ENCODE measurements around the gene PKIB.

Gene PKIB

DNA sequence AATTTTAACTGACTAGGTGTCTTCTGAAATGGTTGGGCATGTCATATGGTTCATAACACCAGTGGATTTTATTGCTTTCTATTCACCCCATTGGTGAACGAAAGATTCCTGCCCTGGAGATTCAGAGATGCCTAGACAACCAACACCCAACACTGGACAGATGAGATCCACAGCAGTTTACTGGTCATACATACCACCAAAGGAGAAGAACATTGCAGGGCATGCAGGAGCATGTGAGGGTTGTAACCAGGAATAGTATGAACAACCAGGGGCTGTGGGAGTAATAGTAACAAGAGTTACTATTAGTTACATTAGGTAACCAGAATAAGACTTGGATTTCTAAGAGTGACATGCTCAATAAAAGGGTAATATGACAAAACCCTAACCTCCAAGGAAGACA lies 91.5 kb downstream of the PKIB start:
- Histone ChIP-seq H3K4me2 (ENCODE audit: insufficient read depth, low read length) (no peak overlapping the region), H3K79me2 (ENCODE audit: insufficient read depth, low read length) (no peaks in the 10 kb centered on the region), H3K36me3 (ENCODE audit: insufficient read depth, low read length) (no peaks in the 10 kb centered on the region), H3K27ac (ENCODE audit: low read length) (no peak overlapping the region), H3K27me3 (ENCODE audit: insufficient read depth, low read length, poor library complexity) (no peaks in the 10 kb centered on the region), H2AFZ (ENCODE audit: low read depth, low read length) (no peak overlapping the region), H3K9ac (ENCODE audit: low read depth, low read length) (no peak overlapping the region), H3K4me1 (ENCODE audit: insufficient read depth, low read length) (no peaks in the 10 kb centered on the region), H4K20me1 (ENCODE audit: insufficient read depth, low read length) (no peaks in the 10 kb centered on the region), H3K4me3 (ENCODE audit: low read depth in 1 of 2, low read length in 2 of 2) (no peak overlapping the region), H3K9me3 (ENCODE audit: insufficient read depth, low read length, severe bottlenecking) (no peaks in the 10 kb centered on the region)
- DNase-seq = no peak
- TF ChIP-seq, protein P1, sequence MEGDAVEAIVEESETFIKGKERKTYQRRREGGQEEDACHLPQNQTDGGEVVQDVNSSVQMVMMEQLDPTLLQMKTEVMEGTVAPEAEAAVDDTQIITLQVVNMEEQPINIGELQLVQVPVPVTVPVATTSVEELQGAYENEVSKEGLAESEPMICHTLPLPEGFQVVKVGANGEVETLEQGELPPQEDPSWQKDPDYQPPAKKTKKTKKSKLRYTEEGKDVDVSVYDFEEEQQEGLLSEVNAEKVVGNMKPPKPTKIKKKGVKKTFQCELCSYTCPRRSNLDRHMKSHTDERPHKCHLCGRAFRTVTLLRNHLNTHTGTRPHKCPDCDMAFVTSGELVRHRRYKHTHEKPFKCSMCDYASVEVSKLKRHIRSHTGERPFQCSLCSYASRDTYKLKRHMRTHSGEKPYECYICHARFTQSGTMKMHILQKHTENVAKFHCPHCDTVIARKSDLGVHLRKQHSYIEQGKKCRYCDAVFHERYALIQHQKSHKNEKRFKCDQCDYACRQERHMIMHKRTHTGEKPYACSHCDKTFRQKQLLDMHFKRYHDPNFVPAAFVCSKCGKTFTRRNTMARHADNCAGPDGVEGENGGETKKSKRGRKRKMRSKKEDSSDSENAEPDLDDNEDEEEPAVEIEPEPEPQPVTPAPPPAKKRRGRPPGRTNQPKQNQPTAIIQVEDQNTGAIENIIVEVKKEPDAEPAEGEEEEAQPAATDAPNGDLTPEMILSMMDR (IDR thresholded peaks at IDR 0.05; ENCODE audit: borderline replicate concordance, extremely low read depth, low read length, poor library complexity, severe bottlenecking) = no peak
- TF ChIP-seq EZH2 (IDR thresholded peaks at IDR 0.05; ENCODE audit: borderline replicate concordance, low read depth, low read length, severe bottlenecking) = no peak
- no peak for ATAC-seq (ENCODE audit: insufficient read depth, low read depth)

DNA sequence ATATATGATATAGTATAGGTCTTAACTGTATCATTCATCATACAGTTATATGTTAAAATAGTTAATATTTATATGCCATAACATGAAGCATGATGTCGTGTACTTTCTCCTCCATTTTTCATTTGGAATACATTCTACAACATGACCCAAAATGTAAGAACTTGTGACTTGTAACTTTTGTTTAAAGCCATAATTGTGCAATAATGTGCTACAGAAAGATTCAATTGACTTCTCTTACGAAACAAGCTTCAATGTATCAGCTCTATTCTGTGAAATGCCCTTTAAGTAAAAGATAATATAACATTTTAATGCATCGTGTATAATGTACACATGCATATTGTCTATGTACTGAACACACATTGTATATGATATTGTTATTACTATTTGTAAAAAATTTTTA lies 92.6 kb downstream of the PKIB start:
- no peaks in the 10 kb centered on the region for H3K9me3 ChIP-seq (ENCODE audit: insufficient read depth, low read length, severe bottlenecking)
- no peak overlapping the region for H3K9ac ChIP-seq (ENCODE audit: low read depth, low read length)
- H3K79me2 ChIP-seq (ENCODE audit: insufficient read depth, low read length) = no peaks in the 10 kb centered on the region
- no peaks in the 10 kb centered on the region for H4K20me1 ChIP-seq (ENCODE audit: insufficient read depth, low read length)
- no peak overlapping the region for H3K27ac ChIP-seq (ENCODE audit: low read length)
- no peaks in the 10 kb centered on the region for H3K4me1 ChIP-seq (ENCODE audit: insufficient read depth, low read length)
- H3K27me3 ChIP-seq (ENCODE audit: insufficient read depth, low read length, poor library complexity) = no peaks in the 10 kb centered on the region
- no peak for DNase-seq
- no peak overlapping the region for H2AFZ ChIP-seq (ENCODE audit: low read depth, low read length)
- no peaks in the 10 kb centered on the region for H3K36me3 ChIP-seq (ENCODE audit: insufficient read depth, low read length)
- ATAC-seq (ENCODE audit: insufficient read depth, low read depth) = no peak
- TF ChIP-seq, protein P1 (IDR thresholded peaks at IDR 0.05; ENCODE audit: borderline replicate concordance, extremely low read depth, low read length, poor library complexity, severe bottlenecking) = no peak
- no peak for TF ChIP-seq EZH2 (IDR thresholded peaks at IDR 0.05; ENCODE audit: borderline replicate concordance, low read depth, low read length, severe bottlenecking)
- no peak overlapping the region for H3K4me2 ChIP-seq (ENCODE audit: insufficient read depth, low read length)
- H3K4me3 ChIP-seq (ENCODE audit: low read depth in 1 of 2, low read length in 2 of 2) = no peak overlapping the region

DNA sequence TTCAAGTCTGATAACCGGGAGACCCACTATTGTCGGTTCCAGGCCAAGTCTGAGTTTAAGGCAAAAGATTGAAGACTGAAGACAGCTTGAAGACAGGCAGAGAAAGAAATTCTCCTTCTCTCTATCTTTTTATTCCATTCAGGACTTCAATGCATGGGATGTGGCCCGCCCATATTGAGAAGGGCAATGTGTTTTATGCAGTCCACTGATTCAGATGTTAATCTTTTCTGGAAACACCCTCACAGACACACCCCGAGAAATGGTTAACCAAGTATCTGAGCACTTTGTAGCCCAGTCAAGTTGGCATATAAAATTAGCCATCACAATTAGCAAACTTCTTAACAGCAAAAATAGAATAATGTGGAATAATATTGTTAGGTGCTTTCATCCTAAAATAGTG lies 93.9 kb downstream of the PKIB start:
- no peak for TF ChIP-seq EZH2 (IDR thresholded peaks at IDR 0.05; ENCODE audit: borderline replicate concordance, low read depth, low read length, severe bottlenecking)
- TF ChIP-seq, protein P1 (IDR thresholded peaks at IDR 0.05; ENCODE audit: borderline replicate concordance, extremely low read depth, low read length, poor library complexity, severe bottlenecking) = no peak
- Histone ChIP-seq H4K20me1 (ENCODE audit: insufficient read depth, low read length) (no peaks in the 10 kb centered on the region), H3K9ac (ENCODE audit: low read depth, low read length) (no peak overlapping the region), H3K27me3 (ENCODE audit: insufficient read depth, low read length, poor library complexity) (no peaks in the 10 kb centered on the region), H3K4me2 (ENCODE audit: insufficient read depth, low read length) (no peak overlapping the region), H3K9me3 (ENCODE audit: insufficient read depth, low read length, severe bottlenecking) (no peaks in the 10 kb centered on the region), H3K4me3 (ENCODE audit: low read depth in 1 of 2, low read length in 2 of 2) (no peak overlapping the region), H3K36me3 (ENCODE audit: insufficient read depth, low read length) (no peaks in the 10 kb centered on the region), H3K79me2 (ENCODE audit: insufficient read depth, low read length) (no peaks in the 10 kb centered on the region), H2AFZ (ENCODE audit: low read depth, low read length) (no peak overlapping the region), H3K4me1 (ENCODE audit: insufficient read depth, low read length) (no peaks in the 10 kb centered on the region), H3K27ac (ENCODE audit: low read length) (no peak overlapping the region)
- ATAC-seq (ENCODE audit: insufficient read depth, low read depth) (no peak), DNase-seq (no peak)

Measured in DND-41 (cell line).